Stimulated activated CD4-positive, alpha-beta T cell treated with anti-CD3 and anti-CD28 coated beads, Interleukin-12 subunit alpha, Interleukin-12 subunit beta, amount 100 ng/mL, for 4 hours (primary cell): Measurements from ENCODE around the gene ALKBH5.

Experiments used
- DNase-seq: peaks from one replicate; pipeline ENCODE4 v3.0.0-alpha.2; 2020

Gene ALKBH5

DNA sequence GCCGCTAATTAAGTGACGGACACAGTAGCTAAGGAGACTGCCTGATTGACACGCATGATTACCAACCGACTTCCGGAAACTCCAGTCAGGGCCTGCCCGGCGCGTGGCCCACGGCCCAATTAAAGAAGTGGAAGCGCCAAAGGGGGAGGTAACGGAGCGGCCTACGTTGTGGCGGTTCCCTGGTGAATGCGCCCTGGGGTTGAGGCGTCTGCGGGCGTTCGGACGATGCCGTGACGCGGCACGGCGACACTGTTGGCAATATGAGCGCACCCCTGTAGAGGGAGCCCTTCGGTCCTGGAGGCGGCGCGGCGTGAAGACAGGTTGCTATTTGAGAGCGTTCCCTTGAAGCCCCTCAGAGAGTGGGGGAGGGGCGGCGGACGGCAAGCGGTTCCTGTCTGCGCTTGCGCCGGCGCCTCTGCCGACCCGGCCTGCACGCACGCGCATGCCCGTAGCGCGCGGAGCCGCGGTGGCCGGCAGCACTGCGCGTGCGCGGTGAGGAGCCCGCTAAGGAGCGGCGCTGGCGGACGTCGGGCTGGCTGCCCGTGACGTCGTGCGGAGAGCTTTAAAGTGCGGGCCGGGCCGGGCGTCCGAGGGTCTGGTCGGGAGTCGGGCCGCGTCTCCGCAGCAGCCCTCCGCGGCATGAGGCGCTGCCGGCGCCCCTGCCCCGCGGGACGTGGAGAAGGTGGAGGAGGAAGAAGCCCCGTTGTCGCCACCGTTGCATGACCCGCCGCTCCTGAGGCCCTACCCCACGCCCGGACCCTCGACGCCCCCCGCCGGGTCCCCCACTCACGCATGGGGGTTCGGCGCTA is at the start of gene ALKBH5:
Gene ALKBH5, plus strand, starts transcription at position 495 of the 809 bp plus-strand sequence. CDS start 416 bp downstream, outside the sequence.
- DNase-seq: peak; percentile 97

GRCh38 chr17:18136357-18136756 is 47.3 kb upstream of the ALKBH5 start:
- DNase-seq: no peak

DNA sequence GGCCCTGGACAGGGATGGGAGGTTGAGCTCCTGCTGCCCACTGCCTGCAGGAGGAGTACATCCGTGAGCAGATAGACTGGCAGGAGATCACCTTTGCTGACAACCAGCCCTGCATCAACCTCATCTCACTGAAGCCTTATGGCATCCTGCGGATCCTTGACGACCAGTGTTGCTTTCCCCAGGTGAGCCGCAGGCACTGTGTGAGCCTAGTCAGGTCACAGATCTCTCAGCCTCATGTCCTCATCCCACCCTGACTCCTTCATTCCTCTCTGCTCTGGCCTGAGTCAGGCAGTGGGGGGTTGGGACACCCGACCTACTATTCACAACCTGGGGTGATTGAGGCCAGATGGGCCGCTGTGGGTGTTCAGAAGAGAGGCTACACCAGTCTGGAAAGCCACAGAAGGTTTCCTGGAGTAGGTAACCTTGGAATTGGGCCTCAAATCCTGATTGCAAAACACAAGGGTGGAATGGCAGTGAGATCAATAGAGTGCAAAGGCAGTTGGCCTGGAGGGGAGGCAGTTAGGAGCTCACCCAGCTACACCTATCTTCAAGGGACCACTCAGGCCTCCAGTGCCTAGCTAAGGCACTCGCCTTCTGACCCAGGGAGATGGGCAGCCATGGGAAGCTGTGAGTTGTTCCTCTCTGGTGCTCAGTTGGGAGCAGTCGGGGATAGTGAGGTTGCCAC is 45.4 kb upstream of the ALKBH5 start:
- DNase-seq: no peak

- no peak for DNase-seq
Measured at GRCh38 chr17:18139092-18139491, 44.5 kb upstream of the ALKBH5 start.

DNA sequence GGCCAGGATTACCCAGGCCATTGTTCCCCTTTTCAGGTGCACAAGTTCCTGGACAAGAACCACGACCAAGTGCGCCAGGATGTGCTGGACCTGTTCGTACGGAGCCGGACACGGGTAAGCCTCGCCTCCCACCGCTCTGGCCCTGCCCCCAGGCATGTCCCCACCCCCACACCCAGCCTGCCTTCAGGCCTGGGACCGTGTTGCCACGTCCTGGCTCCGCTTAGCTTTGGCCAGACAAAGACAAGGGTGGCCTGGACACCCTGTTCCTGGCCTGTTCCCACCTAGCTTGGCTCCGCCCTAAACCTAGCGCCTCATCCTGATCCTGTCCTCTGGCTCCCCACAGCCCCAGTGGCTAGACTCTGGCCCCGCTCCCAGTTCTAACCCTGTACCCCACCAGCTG is 44.1 kb upstream of the ALKBH5 start:
- DNase-seq: no peak

GRCh38 chr17:18139949-18140348 is 43.7 kb upstream of the ALKBH5 start:
- DNase-seq: no peak

- no peak for DNase-seq
Measured at GRCh38 chr17:18140648-18141047, 43.0 kb upstream of the ALKBH5 start.

GRCh38 chr17:18141210-18141803 is 42.3 kb upstream of the ALKBH5 start:
- DNase-seq: no peak

DNA sequence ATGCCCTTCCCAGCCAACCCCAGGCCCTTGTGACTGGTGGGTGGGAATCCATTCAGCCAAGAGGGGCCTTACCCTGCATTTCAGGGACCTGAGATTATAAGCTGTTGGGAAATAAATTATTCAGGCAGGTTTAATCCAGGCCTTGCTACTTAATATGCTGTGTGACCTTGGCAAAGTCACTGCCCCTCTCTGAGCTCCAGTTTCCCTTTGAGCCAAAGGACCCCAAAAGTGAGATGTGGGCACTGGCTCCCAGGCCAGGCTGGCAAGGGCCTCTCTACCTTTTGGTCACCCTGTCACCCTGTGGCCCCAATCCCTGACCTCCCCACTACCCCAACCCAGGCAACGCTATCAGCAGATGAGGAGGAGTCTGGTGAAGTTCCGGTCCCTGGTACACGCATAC is 41.2 kb upstream of the ALKBH5 start:
- no peak for DNase-seq

DNA sequence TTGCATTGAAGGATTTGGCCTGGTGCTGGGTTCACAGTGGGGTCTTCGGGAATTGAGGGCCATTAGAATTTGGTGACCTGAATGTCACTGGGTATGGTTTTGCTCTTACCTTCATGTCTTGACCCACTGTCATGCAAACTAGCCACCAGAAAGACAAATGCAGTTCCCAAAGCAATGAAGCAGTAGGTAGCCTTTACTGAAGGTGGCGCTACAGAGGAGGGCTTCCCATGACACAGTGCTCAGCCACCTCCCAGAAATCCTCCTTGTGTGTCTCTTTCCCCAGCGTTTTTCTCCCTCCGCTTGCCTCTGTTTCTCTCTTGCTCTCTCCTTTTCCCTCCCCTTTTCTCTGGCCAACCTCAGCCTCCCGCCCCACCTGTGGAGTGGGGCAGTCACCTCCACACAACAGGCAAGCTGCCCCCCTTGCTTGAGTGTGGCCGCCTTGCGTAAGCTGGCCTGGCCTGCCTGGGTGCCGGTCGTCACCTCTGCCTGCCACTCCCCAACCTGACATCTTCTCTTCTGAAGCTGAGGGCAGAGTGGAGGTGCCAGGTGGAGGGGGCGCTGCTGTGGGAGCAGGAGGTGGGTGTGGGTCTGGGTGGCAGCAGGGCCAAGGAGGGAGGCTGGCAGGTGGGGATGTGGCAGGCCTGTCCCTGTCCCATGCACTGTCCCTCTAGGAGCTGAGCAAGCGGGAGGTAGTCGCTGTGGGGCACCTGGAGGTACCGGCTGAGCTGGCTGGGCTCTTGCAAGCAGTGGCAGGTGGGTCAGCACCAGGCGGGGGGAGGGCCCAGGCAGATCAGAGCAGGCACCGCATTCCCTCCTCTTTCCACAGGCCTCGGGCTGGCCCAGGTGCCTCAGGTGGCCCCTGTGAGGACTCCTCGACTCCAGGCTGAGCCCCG is 40.3 kb upstream of the ALKBH5 start:
- no peak for DNase-seq

GRCh38 chr17:18144261-18144660 is 39.4 kb upstream of the ALKBH5 start:
- no peak for DNase-seq

DNA sequence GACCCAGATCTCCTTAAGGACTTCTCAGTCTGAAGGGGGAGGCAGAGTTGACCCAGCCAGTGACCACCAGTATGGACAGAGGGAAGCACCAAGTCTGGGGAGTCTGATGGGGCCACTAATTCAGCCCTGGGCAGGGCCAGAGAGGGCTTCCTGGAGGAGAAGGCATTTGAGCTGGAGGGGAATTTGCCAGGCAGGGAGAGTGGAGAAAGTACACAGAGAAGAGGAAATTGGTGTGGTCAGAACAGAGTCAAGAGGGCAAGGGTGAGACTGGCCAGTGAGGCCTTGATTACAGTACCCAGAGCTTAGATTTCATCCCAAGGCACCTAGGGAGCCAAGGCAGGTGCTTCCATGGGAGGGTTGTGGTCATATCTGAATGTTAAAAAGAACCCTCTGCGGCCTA is 38.8 kb upstream of the ALKBH5 start:
- DNase-seq: no peak

DNA sequence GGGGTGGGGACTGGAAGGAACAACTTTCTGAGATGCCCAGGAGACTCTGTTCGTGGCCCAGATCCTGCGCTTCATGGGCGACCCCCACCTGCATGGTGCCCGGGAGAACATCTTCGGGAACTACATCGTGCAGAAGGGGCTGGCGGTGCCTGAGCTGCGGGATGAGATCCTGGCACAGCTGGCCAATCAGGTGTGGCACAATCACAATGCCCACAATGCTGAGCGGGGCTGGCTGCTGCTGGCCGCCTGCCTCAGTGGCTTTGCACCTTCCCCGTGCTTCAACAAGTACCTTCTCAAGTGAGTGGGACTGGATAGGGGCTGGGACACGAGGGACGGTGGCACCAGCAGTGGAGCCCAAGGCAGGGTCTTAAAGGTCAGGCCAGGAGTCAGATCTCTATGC is 37.8 kb upstream of the ALKBH5 start:
- no peak for DNase-seq

- DNase-seq: no peak
Measured at GRCh38 chr17:18146259-18146658, 37.4 kb upstream of the ALKBH5 start.

DNA sequence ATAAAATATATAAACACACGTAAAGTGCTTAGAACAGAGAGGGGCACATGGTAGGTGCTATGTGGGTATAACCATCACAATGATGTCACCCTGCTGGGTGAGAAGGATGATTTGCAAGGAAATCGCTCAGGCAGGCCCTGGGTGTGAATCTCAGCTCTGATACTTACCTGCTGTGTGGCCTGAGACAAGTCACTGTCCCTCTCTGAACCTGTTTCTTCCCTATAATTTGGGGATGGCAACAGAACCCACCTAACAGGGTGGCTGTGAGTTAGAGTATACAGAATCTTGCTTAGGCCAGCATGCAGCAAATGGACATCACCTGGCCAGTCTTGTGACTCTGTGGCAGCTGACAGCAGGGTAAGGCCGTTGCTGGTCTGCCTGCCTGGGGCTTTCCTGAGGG is 36.6 kb upstream of the ALKBH5 start:
- no peak for DNase-seq

DNA sequence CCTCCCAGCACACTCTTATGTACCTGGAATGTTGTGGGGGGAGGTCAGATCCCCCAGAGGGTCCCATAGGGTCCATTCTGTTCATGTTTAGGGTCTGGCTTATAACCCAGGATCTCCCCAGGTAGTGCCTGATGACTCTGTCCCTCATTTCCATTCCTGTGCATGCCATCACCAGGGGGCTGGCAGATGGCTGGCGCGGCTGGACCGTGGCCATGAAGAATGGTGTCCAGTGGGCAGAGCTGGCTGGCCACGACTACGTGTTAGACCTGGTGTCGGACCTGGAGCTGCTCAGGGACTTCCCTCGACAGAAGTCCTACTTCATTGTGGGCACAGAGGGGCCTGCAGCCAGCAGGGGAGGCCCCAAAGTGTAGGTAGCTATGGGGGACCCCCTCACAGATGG is 35.0 kb upstream of the ALKBH5 start:
- DNase-seq: no peak

DNA sequence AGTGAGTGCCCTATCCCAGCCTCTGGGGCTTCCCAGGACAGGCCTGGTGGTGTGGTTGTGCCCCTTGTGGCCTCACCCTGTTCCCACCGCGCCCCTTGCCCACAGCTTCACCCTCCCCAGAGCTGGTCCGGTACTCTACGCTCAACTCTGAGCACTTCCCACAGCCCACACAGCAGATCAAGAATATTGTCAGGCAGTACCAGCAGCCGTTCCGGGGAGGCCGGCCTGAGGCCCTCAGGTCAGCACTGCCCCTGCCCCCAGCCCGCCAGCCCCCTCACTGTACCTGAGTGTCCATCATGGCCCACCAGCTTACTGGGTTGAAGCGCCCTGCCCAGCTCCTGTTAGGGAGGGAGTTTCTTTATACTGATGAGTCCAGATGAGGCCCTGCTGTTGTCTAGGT is 32.3 kb upstream of the ALKBH5 start:
- no peak for DNase-seq

GRCh38 chr17:18155179-18155578 is 28.4 kb upstream of the ALKBH5 start:
- no peak for DNase-seq

DNA sequence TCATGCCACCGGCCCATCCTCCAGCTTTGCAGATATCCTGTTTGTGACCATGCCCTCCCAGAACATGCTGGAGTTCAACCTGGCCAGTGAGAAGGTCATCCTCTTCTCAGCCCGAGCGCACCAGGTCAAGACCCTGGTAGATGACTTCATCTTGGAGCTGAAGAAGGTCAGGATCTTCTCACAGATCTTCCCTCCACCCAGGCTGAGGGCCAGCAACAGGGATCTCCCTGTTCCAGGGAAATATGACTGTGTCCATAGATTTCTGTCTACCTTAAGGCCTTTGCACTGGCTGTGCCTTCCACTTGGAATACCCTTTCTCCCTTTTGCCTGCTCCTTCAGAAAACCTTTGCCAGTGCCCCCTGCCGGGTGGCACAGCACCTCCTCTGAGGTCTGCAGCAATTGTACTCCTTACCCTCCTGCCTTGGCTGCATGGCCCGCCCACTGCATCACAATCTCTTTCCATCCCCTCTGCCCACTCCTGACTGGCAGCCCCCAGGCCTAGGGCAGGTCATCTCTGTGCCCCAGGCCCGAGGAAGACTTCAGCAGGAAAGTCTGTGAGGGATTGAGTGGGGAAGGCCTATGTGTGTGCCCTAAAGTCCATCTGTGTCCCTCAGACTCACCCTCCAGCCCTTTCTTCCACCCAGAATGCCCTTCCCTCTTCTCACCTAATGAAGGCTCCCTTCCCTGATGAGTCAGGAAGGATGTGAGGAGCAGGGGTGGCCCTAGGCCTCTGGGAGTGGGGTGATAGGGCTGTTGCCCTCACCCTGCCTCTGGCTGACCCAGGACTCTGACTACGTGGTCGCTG is 27.3 kb upstream of the ALKBH5 start:
- DNase-seq: no peak

- DNase-seq: no peak
Measured at GRCh38 chr17:18156976-18157280, 26.7 kb upstream of the ALKBH5 start.

DNA sequence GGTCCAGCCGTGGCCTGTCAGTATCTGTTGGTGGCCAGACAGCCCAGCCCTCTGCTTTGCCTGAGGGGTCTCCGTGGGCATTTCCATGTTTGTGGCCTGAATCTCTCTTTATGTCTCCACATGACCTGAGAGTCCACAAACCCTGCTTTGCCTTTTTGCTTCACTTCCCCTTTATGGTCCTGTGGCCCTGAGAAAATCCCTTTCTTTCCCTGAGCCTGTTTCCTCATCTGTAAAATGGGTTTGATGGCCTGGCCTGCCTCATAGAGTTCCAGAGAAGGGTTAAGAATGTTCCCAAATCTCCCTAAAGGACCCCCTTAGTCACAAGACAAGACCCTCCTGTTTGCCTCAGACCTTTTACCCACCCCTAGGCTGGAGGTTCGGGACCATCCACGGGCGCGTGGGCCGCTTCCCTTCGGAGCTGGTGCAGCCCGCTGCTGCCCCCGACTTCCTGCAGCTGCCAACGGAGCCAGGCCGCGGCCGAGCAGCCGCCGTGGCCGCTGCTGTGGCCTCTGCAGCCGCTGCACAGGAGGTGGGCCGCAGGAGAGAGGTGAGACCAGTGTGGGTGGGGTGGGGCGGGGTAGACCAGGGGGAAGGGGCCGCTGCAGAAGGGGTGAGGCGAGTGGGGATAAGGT is 26.2 kb upstream of the ALKBH5 start:
- DNase-seq: no peak
